Left ventricle myocardium inferior (tissue), 1 donor: ENCODE measurements around the gene FAS. TPM values are rescaled to one million over a fixed set of nuclear protein-coding genes. Genes with fewer than 3 reads are reported as not detected.

Experiments
- DNase-seq: peaks from one replicate; pipeline ENCODE4 v3.0.0-alpha.2; 2020
- H3K27ac ChIP-seq: fragments of 200-600 bp; replicated peaks from 2 replicates; pipeline ENCODE4 v1.8.0; 2021
- H3K27me3 ChIP-seq: fragments of 200-600 bp; 2 replicates; pipeline ENCODE4 v1.8.0; 2021; ENCODE audit warnings: low read depth
- H3K36me3 ChIP-seq: fragments of 200-600 bp; 2 replicates; pipeline ENCODE4 v1.8.0; 2021
- H3K4me1 ChIP-seq: fragments of 200-600 bp; 2 replicates; pipeline ENCODE4 v1.8.0; 2021
- H3K4me3 ChIP-seq: fragments of 200-600 bp; 2 replicates; pipeline ENCODE4 v1.8.0; 2021; ENCODE audit warnings: mild to moderate bottlenecking, moderate library complexity
- H3K9me3 ChIP-seq: fragments of 200-600 bp; replicated peaks from 2 replicates; pipeline ENCODE4 v1.8.0; 2021
- CTCF ChIP-seq: fragments of 200-600 bp; IDR thresholded peaks from 2 replicates; pipeline ENCODE4 v1.8.0; 2021; ENCODE audit warnings: antibody characterized with exemption, mild to moderate bottlenecking, borderline replicate concordance
- intact Hi-C: fragments of 100-400 bp; cut with micrococcal nuclease; formaldehyde crosslinking; loops from one replicate; pipeline ENCODE4 v1.11.0; 2022
- microRNA-seq: library from miRNA; unstranded; fragments of <30 nt; microRNA quantifications from one replicate; pipeline ENCODE4 v1.2.0, GENCODE V29; 2020
- total RNA-seq: library from RNA; stranded (reverse); fragmentation: NEBNext Ultra II Directional; extraction: Animal tissue kit (Norgen Biotek cat#: 25700); gene quantifications from one replicate; pipeline ENCODE4 v1.2.1, GENCODE V29; 2021
- donor health status: DM: no; HTN: yes; CAD: no; lungs with severe emphysema.

FAS gene
- total RNA-seq, 1 donor from 2014 or later = 3.7 TPM

GRCh38 chr10:89063465-89063864 lies 72.9 kb downstream of the FAS start:
- peaks cover 28% of the 10 kb centered on the region for H3K4me1 ChIP-seq
- H3K36me3 ChIP-seq = no peaks in the 10 kb centered on the region
- DNase-seq = no peak
- intact Hi-C loops = no loop called here
- TF ChIP-seq CTCF = no peak
- no peak overlapping the region for H3K4me3 ChIP-seq
- no peaks in the 10 kb centered on the region for H3K27me3 ChIP-seq
- peak overlapping the region; percentile 6 for H3K27ac ChIP-seq
- no peaks in the 10 kb centered on the region for H3K9me3 ChIP-seq

GRCh38 chr10:89064748-89065147 lies 74.2 kb downstream of the FAS start:
- intact Hi-C loops = no loop called here
- Histone ChIP-seq H3K36me3 (no peaks in the 10 kb centered on the region), H3K4me1 (peaks cover 28% of the 10 kb centered on the region), H3K27ac (peak overlapping the region; percentile 40), H3K9me3 (no peaks in the 10 kb centered on the region), H3K4me3 (no peak overlapping the region), H3K27me3 (no peaks in the 10 kb centered on the region)
- TF ChIP-seq CTCF = no peak
- no peak for DNase-seq

Small RNA genes within 50 kb of the gene (microRNA-seq; reads per million reads assigned to microRNA genes)
- not detected for gene MIR4679-1
- not detected for gene MIR4679-2

Other genes with a start within 250 kb of the FAS start
- gene LIPN, start 230.8 kb upstream of the FAS start, total RNA-seq = not detected
- gene LIPM, start 188.1 kb upstream of the FAS start, total RNA-seq = not detected
- gene ANKRD22, start 139.0 kb upstream of the FAS start, total RNA-seq = not detected
- 2.5 TPM for gene STAMBPL1, start 110.6 kb upstream of the FAS start, total RNA-seq
- gene ACTA2, start 38.0 kb upstream of the FAS start, total RNA-seq = 89.4 TPM
- 0.30 TPM for gene CH25H, start 216.5 kb downstream of the FAS start, total RNA-seq